GM21390 (cell line): ENCODE measurements around the gene CD2BP2.
"Not testable (repeated sequence)": the region's sequence is repeated elsewhere in the genome, so short reads cannot be mapped to it uniquely, and the experiment has no call there.

Source experiments
- ATAC-seq: cut with Tn5 transposase; IDR thresholded peaks from one replicate; pipeline ENCODE4 v1.9.1; 2021; ENCODE audit not compliant: unreplicated experiment

The CD2BP2 gene

GRCh38 chr16:30343491-30343820 is 11.7 kb downstream of the CD2BP2 start:
- not testable (repeated sequence) for ATAC-seq

- ATAC-seq = no peak
These were observed 12.2 kb downstream of the CD2BP2 start for GRCh38 chr16:30342751-30343490.

- not testable (repeated sequence) for ATAC-seq
These were observed 13.1 kb downstream of the CD2BP2 start for GRCh38 chr16:30341971-30342370.

- ATAC-seq = no peak
These were observed 14.5 kb downstream of the CD2BP2 start for GRCh38 chr16:30340621-30341020.

- not testable (repeated sequence) for ATAC-seq
These were observed 16.4 kb downstream of the CD2BP2 start for GRCh38 chr16:30338715-30339114.

- not testable (repeated sequence) for ATAC-seq
These were observed 17.1 kb downstream of the CD2BP2 start for GRCh38 chr16:30337964-30338357.

GRCh38 chr16:30335598-30336474 is 19.3 kb downstream of the CD2BP2 start:
- no peak for ATAC-seq

GRCh38 chr16:30335028-30335597 is 20.0 kb downstream of the CD2BP2 start:
- peak; percentile 66 for ATAC-seq

- ATAC-seq = peak; percentile 88
These were observed 20.6 kb downstream of the CD2BP2 start for GRCh38 chr16:30334473-30334989.

GRCh38 chr16:30324220-30324619 is 30.9 kb downstream of the CD2BP2 start:
- not testable (repeated sequence) for ATAC-seq

- not testable (repeated sequence) for ATAC-seq
These were observed 36.5 kb downstream of the CD2BP2 start for GRCh38 chr16:30318647-30319046.

- not testable (repeated sequence) for ATAC-seq
These were observed 44.2 kb downstream of the CD2BP2 start for GRCh38 chr16:30310937-30311336.

GRCh38 chr16:30309255-30309654 is 45.9 kb downstream of the CD2BP2 start:
- not testable (repeated sequence) for ATAC-seq
